DMS53 treated with DMSO at 0.1 percent for 48 hours (cell line): Measurements from ENCODE around the gene GNG14.
"Not testable (repeated sequence)": the region's sequence is repeated elsewhere in the genome, so short reads cannot be mapped to it uniquely, and the experiment has no call there.

Experiments
- DNase-seq: peaks from one replicate; lab custom pipeline; 2025; ENCODE audit not compliant: unreplicated experiment; lab: John Stamatoyannopoulos, UW

Gene GNG14

DNA sequence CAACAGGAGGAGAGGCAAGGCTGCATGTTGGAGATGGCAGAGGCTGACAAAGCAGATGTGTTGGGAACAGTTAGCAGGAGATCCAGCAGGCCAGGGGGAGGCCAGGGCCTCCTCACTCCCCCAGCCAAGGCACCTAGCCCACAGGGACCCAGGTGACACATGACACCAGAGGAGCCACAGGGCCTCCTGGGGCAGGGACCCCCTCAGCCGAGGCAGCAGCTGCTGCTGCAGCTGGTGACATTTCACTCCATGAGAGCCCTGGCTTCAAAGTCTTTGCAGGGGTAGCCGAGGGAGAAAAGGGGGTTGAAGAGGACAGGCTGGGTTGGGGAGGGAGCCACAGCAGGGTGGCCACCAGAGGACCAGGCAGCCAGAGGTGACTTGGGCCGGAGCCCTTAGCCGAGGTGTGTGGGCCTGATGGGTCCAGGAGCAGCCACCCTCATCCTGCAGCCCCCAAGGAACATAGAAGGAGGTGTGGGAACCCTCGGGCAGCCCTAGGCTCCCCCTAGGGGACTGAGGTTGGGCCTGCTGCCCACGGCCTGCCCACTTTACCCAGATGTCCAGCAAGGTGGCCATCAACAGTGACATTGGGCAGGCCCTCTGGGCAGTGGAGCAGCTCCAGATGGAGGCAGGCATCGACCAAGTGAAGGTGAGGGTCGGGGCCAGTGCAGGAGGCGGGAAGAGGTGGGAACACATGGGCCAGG, at the start of gene GNG14:
GNG14 (plus strand) TSS at position 503 of the 701 bp plus-strand sequence; CDS start at position 554, 51 bp downstream.
- no peak for DNase-seq

DNA sequence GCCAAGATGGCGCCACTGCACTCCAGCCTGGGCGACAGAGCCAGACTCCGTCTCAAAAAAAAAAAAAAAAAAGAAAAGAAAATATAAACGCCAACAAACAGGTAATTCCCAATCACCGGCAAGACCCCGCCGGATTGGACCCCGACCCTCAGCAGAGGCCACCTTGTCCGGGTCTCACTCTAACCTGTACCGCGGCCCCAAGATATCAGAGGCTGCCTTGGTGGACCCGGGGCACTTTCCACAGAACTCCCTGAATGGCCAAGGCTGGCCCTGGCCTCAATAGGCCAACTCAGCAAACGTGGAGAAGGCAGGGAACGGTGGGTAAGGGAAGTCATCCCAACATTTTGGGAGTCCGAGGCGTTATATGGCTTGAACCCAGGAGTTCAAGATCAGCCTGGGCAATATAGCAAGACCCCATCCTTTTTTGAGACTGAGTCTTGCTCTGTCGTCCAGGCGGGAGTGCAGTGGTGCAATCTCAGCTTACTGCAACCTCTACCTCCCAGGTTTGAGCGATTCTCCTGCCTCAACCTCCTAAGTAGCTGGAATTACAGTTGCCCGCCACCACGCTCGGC, 49.1 kb upstream of the GNG14 start:
- DNase-seq, result no peak

- peak; percentile 47 for DNase-seq
Observed at GRCh38 chr19:12639901-12640613, 47.7 kb upstream of the GNG14 start.

- no peak for DNase-seq
Observed at GRCh38 chr19:12641456-12641855, 46.3 kb upstream of the GNG14 start.

GRCh38 chr19:12642506-12642905, 45.3 kb upstream of the GNG14 start:
- DNase-seq, result no peak

DNA sequence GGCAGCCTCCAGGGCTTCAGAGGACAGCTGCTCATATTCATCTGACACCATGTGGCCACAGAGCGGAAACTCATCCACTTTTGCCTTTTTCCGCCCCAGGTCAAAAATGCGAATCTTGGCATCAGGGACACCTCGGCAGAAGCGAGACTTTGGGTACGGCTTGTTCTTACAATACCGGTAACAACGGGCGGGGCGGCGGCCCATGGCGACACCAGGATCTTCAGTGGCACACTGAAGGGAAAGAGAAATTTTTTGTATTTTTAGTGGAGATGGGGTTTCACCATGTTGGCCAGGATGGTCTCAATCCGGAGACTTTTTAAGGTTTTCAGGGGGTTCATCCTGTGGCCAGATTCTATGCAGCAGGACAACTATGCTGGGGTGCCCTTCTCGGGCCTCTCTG, 44.1 kb upstream of the GNG14 start:
- not testable (repeated sequence) for DNase-seq

DNA sequence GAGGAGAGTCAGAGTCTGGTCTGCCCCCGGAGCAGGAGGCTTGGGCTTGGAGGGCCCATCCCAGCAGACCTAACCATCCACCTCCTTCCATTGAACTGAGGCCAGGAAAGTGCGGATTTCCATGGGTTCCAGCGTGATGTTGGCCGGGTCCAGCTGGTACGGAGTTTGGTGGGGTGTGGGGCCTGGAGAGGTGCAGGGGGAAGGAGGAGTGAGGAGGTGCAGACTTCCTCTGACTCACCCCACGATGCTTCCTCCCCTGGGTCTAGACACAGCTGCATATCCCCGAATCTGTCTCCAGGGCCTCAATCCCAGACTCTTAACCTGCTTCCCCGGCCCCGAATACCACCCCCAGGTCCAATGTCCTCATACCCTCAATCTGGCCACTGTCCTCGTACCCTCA, 41.2 kb upstream of the GNG14 start:
- DNase-seq, result no peak

DNA sequence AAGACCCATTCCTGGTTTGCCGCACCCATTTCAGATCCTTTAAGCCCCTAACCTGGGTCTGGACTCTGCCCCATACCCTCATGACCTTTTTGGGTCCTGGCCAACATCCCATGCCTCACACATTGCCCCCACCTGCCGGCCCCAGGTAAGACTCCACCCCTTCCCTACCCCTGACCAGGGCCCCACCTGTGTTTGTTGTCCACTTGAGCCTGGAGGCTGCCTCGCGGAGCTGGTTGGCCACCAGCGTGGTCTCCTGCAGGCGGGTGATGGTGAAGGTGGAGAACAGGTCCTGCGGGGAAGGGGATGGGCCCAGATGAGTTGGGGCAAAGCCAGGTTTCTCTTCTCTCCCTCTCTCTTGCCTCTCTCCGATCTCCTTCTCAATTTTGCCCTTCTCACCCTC, 40.8 kb upstream of the GNG14 start:
- DNase-seq, result no peak

DNA sequence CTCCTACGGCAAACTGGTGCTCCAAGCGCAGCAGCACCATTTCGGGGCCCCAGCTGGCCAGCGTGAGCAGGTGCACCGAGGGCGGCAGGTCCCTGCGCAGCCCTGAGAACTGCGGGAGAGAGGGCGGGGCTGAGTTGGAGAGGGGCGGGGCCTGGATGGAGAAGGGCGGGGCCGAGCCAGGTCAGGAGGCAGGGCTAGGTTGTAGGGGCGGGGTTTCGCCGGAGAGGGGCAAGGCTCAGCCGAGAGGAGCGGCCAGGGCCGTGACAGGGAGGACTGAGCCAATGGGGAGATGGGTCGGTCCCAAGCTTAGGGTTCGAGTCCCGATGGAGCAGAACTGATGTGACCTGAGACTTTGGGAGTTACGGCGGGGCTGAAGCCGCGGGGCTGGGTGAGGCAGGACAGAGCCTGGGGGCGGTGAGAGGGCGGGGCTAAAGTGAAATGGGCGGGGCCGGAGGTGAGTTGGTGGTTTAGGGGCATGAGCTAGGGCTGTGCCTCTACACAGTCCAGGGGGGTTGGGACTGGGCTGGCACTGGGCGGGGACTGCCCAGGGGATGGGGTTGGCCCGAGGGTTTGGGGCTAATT, 40.2 kb upstream of the GNG14 start:
- DNase-seq, result peak; percentile 58

- DNase-seq, result peak; percentile 30
Observed at GRCh38 chr19:12648088-12648487, 39.7 kb upstream of the GNG14 start.

GRCh38 chr19:12649941-12650340, 37.9 kb upstream of the GNG14 start:
- no peak for DNase-seq

DNA sequence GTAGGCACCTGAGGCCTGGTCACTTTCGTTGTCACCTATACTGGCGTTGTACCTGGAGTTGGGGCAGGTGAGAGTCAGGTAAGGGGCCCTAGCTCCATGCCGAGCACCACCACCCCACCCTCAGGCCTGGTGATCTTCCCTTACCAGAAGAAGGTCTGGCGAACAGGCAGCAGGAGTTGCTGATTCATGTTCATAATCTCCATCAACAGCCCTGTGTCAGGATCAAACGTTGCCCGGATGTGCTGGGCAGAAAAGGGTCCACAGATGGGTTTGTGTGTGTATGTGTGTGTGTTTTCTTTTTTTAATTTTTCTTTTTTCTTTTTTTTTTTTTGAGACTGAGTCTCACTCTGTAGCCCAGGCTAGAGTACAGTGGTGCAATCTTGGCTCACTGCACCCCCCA, 35.6 kb upstream of the GNG14 start:
- DNase-seq, result no peak

GRCh38 chr19:12655546-12655945, 32.3 kb upstream of the GNG14 start:
- no peak for DNase-seq

GRCh38 chr19:12656899-12657571, 30.8 kb upstream of the GNG14 start:
- DNase-seq, result no peak

DNA sequence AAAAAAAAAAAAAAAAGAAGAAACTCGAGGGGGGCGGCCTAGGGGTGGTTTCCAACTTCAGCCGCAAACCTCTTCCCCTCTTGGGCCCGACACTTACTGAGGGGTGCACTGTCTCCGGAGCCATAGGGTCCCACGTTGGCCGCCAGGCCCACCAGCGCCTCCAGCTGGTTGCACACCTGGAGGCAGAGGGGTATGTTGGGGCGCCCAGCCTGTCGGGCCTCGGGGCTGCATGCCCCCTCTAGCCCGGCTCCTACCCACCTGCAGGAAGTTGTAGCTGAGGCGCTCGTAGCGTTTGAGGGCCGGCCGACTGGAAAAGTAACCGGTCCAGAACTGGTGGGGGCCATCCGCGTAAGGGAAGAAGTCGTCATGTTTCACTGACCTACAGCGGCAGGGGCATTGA, 29.8 kb upstream of the GNG14 start:
- no peak for DNase-seq

GRCh38 chr19:12660980-12661379, 26.8 kb upstream of the GNG14 start:
- DNase-seq, result no peak

- DNase-seq, result no peak
Observed at GRCh38 chr19:12664406-12665280, 23.2 kb upstream of the GNG14 start.

DNA sequence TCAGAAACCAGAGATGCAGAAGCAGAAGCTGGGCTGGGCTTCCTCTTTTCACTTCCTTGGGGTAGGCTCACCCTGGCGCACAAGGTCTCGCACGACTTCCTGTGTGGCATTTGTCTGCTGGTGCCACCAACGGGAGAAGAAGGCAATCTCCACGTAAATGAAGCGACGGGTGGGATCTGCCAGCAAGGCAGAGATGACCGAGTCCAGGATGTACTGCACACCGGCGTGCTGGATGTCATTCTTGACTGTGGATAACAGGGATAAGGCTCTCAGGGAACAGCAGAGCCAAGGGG, 22.6 kb upstream of the GNG14 start:
- DNase-seq, result no peak

DNA sequence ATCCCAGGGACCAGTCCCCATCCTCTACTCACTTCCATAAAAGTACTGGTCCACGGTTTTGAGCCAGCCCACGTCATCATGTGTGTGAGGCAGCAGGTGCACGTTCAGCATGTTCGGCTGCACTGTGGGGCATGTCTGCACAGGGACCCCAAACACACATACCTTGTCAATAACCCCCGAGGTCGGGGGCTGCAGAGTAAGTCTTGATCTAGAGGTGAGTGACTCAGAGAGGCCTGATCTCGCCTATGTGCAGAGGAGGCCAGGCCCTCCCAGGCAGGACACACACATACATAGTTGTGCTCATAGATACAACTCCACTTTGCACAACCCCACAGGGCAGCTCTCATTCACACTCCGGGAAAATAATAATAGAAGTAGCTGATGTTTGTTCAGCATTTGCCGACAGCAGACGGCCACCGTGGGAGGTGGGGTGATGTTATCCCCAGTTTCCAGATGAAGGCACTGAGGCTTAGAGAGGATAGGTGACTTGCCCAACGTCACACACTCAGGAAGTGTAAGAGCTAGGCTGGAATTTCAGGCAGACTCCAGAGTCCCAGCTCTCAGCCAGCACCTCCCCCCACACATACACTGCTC, 22.0 kb upstream of the GNG14 start:
- no peak for DNase-seq
